DMS79 (cell line): ENCODE results near the gene PDE1C.

Source experiments
- DNase-seq: peaks from one replicate; lab custom pipeline; 2025; lab: John Stamatoyannopoulos, UW

PDE1C gene

DNA sequence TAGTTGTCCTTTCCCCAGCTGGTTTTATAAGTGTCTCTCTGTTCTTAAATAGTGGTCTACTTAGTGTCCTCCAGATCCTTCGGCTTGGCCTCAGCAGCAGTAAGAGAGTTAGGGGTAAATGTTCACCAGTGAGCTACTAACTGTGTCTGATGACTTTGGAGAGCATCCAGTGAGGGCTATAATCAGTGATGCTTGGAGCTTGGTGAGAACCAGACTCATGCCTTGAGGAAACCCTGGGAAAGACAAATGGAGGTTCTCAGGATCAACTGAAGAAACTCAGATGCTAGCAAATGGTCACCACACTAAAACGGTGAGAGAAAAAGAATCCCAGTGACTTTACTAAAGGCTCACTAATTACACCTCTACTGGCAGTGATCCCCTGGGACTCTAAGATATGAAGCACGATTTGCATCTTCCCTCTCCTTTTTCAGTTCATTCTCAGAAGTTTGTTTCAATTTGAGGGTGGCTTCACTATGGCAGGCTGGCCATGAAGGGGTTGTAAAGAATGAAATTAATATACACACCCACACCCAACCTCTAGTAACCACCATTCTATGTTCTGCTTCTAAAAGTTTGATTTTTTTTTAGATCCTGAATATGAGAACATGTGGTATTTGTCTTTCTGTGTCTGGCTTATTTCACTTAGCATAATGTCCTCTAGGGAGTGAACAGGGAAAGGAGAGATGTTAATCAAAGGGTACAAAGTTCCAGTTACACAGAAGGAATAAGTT is 177.9 kb downstream of the PDE1C start:
- DNase-seq = no peak

DNA sequence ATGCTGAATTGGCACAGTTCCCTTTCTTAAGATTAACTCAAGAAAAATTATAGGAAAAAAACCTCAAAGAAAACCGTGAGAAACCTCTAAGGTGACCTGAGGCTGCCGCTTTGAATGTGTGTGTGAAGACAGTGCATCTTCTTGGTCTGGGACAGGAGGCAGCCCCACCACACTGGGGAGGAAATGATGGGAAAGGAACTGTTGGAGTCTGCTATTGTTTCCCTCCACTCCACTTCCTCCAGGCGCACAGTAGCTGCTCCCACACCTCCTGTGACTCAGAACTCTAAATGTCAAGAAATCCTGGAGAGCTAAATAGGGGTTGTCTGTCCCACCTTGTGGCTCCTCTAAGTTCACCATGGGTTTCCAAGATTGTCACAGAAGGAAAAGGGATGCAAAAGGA is 179.4 kb downstream of the PDE1C start:
- no peak for DNase-seq

DNA sequence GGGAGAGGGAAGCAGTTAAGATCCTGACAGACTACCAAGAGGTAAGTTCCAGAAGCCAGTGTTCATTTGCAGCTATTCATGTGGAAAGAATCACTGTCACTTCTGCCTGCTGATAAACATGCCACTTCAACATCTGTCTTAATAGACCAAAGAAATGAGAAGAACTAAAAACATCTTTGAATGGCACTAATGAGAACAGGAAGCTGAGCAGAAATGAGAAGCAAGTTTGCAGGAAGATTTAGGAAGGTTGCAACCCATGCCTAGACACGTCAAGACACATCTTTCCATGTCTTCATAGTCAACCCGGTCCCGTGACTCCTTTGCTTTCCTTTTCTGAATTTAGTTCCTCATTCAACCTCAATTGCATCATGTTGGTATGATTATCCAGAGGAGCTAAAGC is 180.0 kb downstream of the PDE1C start:
- DNase-seq = no peak

DNA sequence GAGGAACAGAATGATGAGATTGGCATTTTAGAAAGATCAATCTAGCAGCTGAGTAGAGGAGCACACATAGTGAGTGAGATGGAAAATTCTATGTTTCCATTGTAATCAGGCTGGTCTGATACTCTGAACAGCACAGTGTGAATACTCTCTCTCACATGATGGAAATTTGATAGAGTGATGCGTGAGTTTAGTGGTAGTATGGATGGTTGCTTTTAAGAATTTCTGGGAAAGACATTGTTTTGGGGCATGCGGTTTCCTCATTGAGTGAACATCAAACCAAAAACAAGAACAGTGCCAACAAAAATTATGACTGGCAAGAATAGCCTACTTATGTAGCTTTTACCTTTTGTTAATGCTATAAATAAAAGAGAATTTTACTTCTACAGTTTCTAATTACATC is 183.2 kb downstream of the PDE1C start:
- no peak for DNase-seq

- no peak for DNase-seq
Measured at GRCh38 chr7:31885171-31885570, 185.0 kb downstream of the PDE1C start.

GRCh38 chr7:31883761-31884164 is 186.4 kb downstream of the PDE1C start:
- no peak for DNase-seq

GRCh38 chr7:31882187-31882586 is 188.0 kb downstream of the PDE1C start:
- DNase-seq = no peak

DNA sequence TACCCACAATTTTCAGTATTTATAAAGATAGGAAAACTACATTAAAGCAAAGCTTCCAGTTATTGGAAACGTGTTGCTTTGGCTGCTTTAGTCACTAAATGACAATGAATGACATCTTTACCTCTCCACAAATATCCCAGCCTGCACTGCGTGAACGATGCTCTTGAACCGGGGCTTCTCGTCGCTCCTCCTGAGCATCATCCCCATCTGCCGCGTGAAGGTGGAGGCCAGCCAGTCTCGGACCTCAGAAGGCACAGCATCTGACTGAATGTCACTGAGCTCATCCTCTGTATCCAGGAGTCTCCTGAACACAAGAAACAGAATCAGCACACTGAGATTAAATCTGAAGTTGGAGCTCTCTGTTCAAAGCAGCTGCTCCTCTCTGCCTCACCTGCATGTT is 191.3 kb downstream of the PDE1C start:
- no peak for DNase-seq

GRCh38 chr7:31875424-31875823 is 194.8 kb downstream of the PDE1C start:
- no peak for DNase-seq

- DNase-seq = no peak
Measured at GRCh38 chr7:31874631-31875386, 195.4 kb downstream of the PDE1C start.

GRCh38 chr7:31873816-31874597 is 196.2 kb downstream of the PDE1C start:
- no peak for DNase-seq

- no peak for DNase-seq
Measured at GRCh38 chr7:31872545-31873370, 197.4 kb downstream of the PDE1C start.

DNA sequence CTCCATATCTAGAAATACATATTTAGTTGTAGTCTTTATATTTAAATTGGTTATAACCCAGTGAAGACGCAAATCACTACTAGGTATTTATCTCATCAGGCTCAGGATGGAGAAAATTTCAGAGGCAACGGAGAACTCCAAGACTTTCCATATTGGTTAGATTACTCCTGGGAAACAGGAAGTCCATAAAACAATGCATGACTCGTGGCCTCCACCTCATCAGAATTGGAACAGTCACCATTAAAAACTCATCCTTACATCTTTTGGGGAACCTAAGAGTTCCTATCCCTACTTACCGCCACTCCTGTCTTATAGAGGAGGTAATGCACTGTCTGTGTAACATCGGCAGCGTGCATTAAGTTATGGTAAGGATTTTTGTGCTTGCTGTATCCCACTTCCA is 205.6 kb downstream of the PDE1C start:
- no peak for DNase-seq

- DNase-seq = no peak
Measured at GRCh38 chr7:31860925-31861324, 209.3 kb downstream of the PDE1C start.

GRCh38 chr7:31858055-31858454 is 212.2 kb downstream of the PDE1C start:
- DNase-seq = no peak

DNA sequence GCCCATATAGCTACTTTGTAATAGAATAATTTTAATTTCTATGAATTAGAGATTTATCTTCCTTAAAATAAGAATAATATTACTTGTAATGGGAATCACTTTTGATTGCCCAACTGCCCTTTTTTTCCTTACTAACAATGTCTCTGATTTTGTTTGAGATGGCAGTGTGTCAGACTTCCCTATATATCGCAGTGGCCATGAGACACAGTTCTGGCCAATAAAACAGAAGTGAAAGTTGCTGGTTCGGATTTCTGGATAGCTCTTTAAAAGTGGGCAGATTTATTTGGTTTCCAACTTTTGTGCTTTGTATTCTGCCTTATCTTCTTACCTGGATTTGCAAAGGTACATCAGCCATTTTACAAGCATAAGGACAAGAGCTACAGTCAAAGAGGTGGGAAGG is 213.0 kb downstream of the PDE1C start:
- no peak for DNase-seq

DNA sequence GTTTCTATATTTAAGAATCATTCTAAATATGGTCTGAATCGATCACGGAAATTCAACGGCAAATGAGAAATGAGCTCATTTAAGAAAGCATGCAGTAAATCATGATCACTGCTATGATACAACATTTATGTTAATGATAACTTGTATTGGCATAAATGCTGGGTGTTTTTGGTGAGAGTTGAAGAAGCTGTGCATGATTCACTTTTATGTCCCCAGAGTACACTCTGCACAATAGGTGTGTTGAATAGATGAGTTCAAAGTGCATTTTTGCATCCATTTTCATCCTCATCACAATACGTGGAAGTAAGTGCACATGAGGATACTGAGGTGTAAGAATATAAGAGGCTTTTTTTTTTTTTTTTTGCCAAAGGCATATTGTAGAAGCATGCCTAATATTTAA is 213.9 kb downstream of the PDE1C start:
- DNase-seq = no peak

DNA sequence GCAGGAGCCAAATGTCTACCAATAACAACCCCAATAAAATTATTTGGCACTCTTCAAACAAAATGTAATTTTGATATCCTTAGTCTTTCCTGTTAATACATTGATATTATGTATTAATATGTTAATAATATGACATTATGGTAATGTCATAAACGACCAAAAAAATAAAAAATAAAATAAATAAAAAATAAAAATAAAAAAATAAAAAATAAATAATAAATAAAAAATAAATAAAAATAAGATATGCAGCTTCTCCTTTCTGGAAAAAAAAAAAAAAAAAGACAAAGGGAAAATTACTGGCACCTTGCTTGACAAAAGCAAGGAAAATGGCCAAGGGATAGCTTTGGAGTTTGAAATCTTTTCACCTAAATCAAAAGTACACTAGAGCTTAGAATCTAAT is 214.7 kb downstream of the PDE1C start:
- no peak for DNase-seq

GRCh38 chr7:31853380-31853779 is 216.8 kb downstream of the PDE1C start:
- no peak for DNase-seq

GRCh38 chr7:31852462-31852861 is 217.7 kb downstream of the PDE1C start:
- DNase-seq = no peak

DNA sequence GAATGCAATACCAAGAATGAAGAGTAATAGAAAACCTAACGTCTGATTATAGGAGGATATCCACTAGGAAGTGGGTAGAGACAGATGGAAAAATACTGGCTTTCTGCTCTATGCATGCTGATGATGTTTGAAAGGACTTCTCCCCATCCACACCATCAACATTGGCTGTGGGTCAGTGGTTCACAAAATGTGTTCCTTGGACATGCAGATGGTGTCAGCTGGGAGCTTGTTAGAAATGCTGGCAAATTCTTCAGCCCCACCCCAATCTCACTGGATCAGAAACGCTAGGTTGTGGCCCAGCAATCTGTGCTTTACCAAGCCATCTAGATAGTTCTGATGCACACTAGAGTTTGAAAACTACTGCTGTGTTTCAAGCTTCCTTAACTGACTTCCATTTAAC is 219.1 kb downstream of the PDE1C start:
- DNase-seq = no peak

- DNase-seq = no peak
Measured at GRCh38 chr7:31850601-31851000, 219.6 kb downstream of the PDE1C start.
